Measurements from ENCODE around the gene FER1L5. TPM values are rescaled to one million over a fixed set of nuclear protein-coding genes. Genes with fewer than 3 reads are reported as not detected.
"Not testable (repeated sequence)": the region's sequence is repeated elsewhere in the genome, so short reads cannot be mapped to it uniquely, and the experiment has no call there.

FER1L5 gene
- total RNA-seq, 3 donors from 2014 or later, result 0.73 to 0.98 TPM; not detected in 1

GRCh38 chr2:96665083-96665569 is 22.6 kb downstream of the FER1L5 start:
- Histone ChIP-seq H3K9me3 (peaks cover 0 to 5% of the 10 kb centered on the region in 2 donors), H3K4me1 (no peaks in the 10 kb centered on the region), H3K4me3 (no peak overlapping the region), H3K27me3 (no peaks in the 10 kb centered on the region), H3K27ac (peak overlapping the region; percentile 89), H3K36me3 (no peaks in the 10 kb centered on the region)
- peak; percentile 31 to 69 (median 65) for TF ChIP-seq POLR2AphosphoS5 (IDR thresholded peaks at IDR 0.05)
- TF ChIP-seq POLR2A (IDR thresholded peaks at IDR 0.05), result no peak
- TF ChIP-seq CTCF (IDR thresholded peaks at IDR 0.05), result no peak
- intact Hi-C loops (cut with DNase I; ENCODE audit: low total_unique reads), result no loop called here
- DNase-seq (ENCODE audit: low spot score in 2 of 2), result peak in 1 of 2 donors; percentile 69

- intact Hi-C loops (cut with DNase I; ENCODE audit: low total_unique reads); H3K9me3 ChIP-seq; DNase-seq (ENCODE audit: low spot score in 2 of 2); H3K4me3 ChIP-seq; H3K36me3 ChIP-seq; H3K4me1 ChIP-seq; H3K27me3 ChIP-seq: not testable (repeated sequence)
- H3K27ac ChIP-seq, result peak overlapping the region; percentile 89
These were observed 23.2 kb downstream of the FER1L5 start for GRCh38 chr2:96665717-96666116.

GRCh38 chr2:96668771-96669170 is 26.2 kb downstream of the FER1L5 start:
- H3K36me3 ChIP-seq, result no peaks in the 10 kb centered on the region
- DNase-seq (ENCODE audit: low spot score in 2 of 2), result no peak
- intact Hi-C loops (cut with DNase I; ENCODE audit: low total_unique reads), result no loop called here
- no peak overlapping the region for H3K4me3 ChIP-seq
- H3K9me3 ChIP-seq, result peaks cover 0 to 5% of the 10 kb centered on the region in 2 donors
- H3K27ac ChIP-seq, result no peak overlapping the region
- no peaks in the 10 kb centered on the region for H3K4me1 ChIP-seq
- TF ChIP-seq POLR2AphosphoS5 (IDR thresholded peaks at IDR 0.05) (no peak), CTCF (IDR thresholded peaks at IDR 0.05) (no peak), POLR2A (IDR thresholded peaks at IDR 0.05) (no peak)
- no peaks in the 10 kb centered on the region for H3K27me3 ChIP-seq

- TF ChIP-seq POLR2AphosphoS5 (IDR thresholded peaks at IDR 0.05) (no peak), POLR2A (IDR thresholded peaks at IDR 0.05) (no peak), CTCF (IDR thresholded peaks at IDR 0.05) (no peak)
- no peak overlapping the region for H3K4me3 ChIP-seq
- no peaks in the 10 kb centered on the region for H3K27me3 ChIP-seq
- intact Hi-C loops (cut with DNase I; ENCODE audit: low total_unique reads), result no loop called here
- H3K9me3 ChIP-seq, result no peaks in the 10 kb centered on the region
- H3K4me1 ChIP-seq, result no peaks in the 10 kb centered on the region
- H3K27ac ChIP-seq, result no peak overlapping the region
- DNase-seq (ENCODE audit: low spot score in 2 of 2), result no peak
- H3K36me3 ChIP-seq, result no peaks in the 10 kb centered on the region
These were observed 27.1 kb downstream of the FER1L5 start for GRCh38 chr2:96669539-96670215.

GRCh38 chr2:96679848-96680247 is 37.3 kb downstream of the FER1L5 start:
- intact Hi-C loops (cut with DNase I; ENCODE audit: low total_unique reads), result no loop called here
- H3K36me3 ChIP-seq, result no peaks in the 10 kb centered on the region
- peak in 1 of 2 donors; percentile 72 for DNase-seq (ENCODE audit: low spot score in 2 of 2)
- H3K4me3 ChIP-seq, result no peak overlapping the region
- H3K27me3 ChIP-seq, result no peaks in the 10 kb centered on the region
- H3K27ac ChIP-seq, result no peak overlapping the region
- TF ChIP-seq CTCF (IDR thresholded peaks at IDR 0.05), result peak in 2 of 3 donors; percentile 10 to 12
- TF ChIP-seq POLR2AphosphoS5 (IDR thresholded peaks at IDR 0.05), result no peak
- no peaks in the 10 kb centered on the region for H3K9me3 ChIP-seq
- no peaks in the 10 kb centered on the region for H3K4me1 ChIP-seq
